Measurements from ENCODE around the gene TEDC2. TPM values are rescaled to one million over a fixed set of nuclear protein-coding genes. Genes with fewer than 3 reads are reported as not detected.
A peak's percentile ranks its signal among the peaks of the same experiment; 100 is the strongest.

TEDC2 gene
- polyA plus RNA-seq, 2 of the 4 experiments (the other 2 are of a cell fraction) = 9.5 to 22.6 TPM

DNA sequence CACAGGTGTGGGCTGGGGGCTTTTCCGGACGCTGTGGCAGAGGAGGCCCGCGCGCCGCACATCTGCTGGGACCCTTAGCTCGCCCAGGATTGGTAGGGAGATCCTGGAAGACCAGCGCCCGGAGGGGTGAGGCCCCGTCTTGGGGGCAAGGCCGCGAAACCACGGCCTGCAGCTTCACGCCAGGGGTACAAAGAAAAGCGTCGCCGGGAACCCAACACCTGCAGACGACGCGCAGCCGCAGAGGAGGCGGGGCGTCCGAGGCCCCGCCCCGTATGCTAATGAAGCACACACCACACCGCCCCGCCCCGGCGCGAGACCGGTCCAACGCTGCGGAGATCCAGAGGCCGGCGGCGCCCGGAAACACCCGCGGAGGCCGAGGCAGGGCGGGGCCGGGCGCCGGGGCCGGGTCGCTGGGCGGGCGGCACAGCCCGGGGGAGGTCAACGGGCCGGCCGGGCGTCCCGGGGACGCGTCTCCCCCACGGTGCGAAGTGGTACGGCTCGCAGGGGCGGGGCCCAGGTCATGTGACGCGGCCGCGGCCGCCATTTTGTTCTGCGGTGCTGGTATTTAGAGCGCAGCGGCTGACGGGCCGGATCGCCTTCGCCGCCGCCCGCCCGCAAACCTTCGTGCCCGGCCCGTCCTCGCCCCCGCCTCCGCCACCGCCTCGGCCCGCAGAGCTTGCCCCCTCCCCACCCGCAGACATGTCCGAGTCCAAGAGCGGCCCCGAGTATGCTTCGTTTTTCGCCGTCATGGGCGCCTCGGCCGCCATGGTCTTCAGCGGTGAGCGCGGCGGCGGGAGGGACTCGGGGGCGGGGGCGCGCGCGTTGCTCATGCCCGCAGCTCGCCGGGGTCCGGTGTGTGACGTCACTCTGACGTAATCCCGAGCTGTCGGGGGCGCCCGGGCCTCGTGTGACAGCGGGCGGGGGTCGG is 53.8 kb downstream of the TEDC2 start, which contains the start of gene ATP6V0C (continued):
- TF ChIP-seq, protein P1, sequence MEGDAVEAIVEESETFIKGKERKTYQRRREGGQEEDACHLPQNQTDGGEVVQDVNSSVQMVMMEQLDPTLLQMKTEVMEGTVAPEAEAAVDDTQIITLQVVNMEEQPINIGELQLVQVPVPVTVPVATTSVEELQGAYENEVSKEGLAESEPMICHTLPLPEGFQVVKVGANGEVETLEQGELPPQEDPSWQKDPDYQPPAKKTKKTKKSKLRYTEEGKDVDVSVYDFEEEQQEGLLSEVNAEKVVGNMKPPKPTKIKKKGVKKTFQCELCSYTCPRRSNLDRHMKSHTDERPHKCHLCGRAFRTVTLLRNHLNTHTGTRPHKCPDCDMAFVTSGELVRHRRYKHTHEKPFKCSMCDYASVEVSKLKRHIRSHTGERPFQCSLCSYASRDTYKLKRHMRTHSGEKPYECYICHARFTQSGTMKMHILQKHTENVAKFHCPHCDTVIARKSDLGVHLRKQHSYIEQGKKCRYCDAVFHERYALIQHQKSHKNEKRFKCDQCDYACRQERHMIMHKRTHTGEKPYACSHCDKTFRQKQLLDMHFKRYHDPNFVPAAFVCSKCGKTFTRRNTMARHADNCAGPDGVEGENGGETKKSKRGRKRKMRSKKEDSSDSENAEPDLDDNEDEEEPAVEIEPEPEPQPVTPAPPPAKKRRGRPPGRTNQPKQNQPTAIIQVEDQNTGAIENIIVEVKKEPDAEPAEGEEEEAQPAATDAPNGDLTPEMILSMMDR (IDR thresholded peaks at IDR 0.05) = no peak
- TF ChIP-seq, protein P2, sequence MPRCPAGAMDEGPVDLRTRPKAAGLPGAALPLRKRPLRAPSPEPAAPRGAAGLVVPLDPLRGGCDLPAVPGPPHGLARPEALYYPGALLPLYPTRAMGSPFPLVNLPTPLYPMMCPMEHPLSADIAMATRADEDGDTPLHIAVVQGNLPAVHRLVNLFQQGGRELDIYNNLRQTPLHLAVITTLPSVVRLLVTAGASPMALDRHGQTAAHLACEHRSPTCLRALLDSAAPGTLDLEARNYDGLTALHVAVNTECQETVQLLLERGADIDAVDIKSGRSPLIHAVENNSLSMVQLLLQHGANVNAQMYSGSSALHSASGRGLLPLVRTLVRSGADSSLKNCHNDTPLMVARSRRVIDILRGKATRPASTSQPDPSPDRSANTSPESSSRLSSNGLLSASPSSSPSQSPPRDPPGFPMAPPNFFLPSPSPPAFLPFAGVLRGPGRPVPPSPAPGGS (IDR thresholded peaks at IDR 0.05) = peak; percentile 87; the same call in 2 of the 3 replicates
- TF ChIP-seq MAZ (IDR thresholded peaks at IDR 0.05; ENCODE audit: borderline replicate concordance, low read depth, low read length) (no peak), HOXB13 (CRISPR knock-in tag; IDR thresholded peaks at IDR 0.05; ENCODE audit: low read depth) (no peak), JUN (IDR thresholded peaks at IDR 0.05) (peak; percentile 64 to 94; a peak in 3 of 5 replicates), NPAS2 (CRISPR knock-in tag; IDR thresholded peaks at IDR 0.05; ENCODE audit: borderline replicate concordance) (no peak), CBX2 (IDR thresholded peaks at IDR 0.05; ENCODE audit: borderline replicate concordance, low read depth) (no peak), CHD2 (IDR thresholded peaks at IDR 0.05; ENCODE audit: low read length, partially characterized antibody) (no peak), MAFK (IDR thresholded peaks at IDR 0.05; ENCODE audit: partially characterized antibody) (no peak), SREBF2 (IDR thresholded peaks at IDR 0.05) (no peak), ZNF302 (CRISPR knock-in tag; IDR thresholded peaks at IDR 0.05) (no peak), RARB (CRISPR knock-in tag; IDR thresholded peaks at IDR 0.05) (no peak), EP300 (IDR thresholded peaks at IDR 0.05) (no peak), HDAC2 (IDR thresholded peaks at IDR 0.05) (no peak), EHF (CRISPR knock-in tag; IDR thresholded peaks at IDR 0.05) (no peak), TFCP2L1 (CRISPR knock-in tag; IDR thresholded peaks at IDR 0.05) (no peak), FOXS1 (CRISPR knock-in tag; IDR thresholded peaks at IDR 0.05) (no peak), HEYL (CRISPR knock-in tag; IDR thresholded peaks at IDR 0.05) (no peak), BHLHE40 (IDR thresholded peaks at IDR 0.05; ENCODE audit: low read depth, low read length) (peak; percentile 66), NFE2L2 (conservative IDR thresholded peaks at IDR 0.05; ENCODE audit: low read length) (no peak), FOSL2 (IDR thresholded peaks at IDR 0.05) (no peak), FOSL2 (CRISPR knock-in tag; IDR thresholded peaks at IDR 0.05) (peak; percentile 26; the same call in 1 of the 2 replicates), CBX8 (IDR thresholded peaks at IDR 0.05) (no peak), FOSB (CRISPR knock-in tag; IDR thresholded peaks at IDR 0.05) (no peak), ZC3H11A (IDR thresholded peaks at IDR 0.05) (no peak), HOXA7 (CRISPR knock-in tag; IDR thresholded peaks at IDR 0.05) (no peak), NR3C1 (IDR thresholded peaks at IDR 0.05) (no peak)
- TF ChIP-seq, protein P3, sequence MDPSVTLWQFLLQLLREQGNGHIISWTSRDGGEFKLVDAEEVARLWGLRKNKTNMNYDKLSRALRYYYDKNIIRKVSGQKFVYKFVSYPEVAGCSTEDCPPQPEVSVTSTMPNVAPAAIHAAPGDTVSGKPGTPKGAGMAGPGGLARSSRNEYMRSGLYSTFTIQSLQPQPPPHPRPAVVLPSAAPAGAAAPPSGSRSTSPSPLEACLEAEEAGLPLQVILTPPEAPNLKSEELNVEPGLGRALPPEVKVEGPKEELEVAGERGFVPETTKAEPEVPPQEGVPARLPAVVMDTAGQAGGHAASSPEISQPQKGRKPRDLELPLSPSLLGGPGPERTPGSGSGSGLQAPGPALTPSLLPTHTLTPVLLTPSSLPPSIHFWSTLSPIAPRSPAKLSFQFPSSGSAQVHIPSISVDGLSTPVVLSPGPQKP (IDR thresholded peaks at IDR 0.05; ENCODE audit: low read depth, low read length) = no peak
- TF ChIP-seq, protein P4, sequence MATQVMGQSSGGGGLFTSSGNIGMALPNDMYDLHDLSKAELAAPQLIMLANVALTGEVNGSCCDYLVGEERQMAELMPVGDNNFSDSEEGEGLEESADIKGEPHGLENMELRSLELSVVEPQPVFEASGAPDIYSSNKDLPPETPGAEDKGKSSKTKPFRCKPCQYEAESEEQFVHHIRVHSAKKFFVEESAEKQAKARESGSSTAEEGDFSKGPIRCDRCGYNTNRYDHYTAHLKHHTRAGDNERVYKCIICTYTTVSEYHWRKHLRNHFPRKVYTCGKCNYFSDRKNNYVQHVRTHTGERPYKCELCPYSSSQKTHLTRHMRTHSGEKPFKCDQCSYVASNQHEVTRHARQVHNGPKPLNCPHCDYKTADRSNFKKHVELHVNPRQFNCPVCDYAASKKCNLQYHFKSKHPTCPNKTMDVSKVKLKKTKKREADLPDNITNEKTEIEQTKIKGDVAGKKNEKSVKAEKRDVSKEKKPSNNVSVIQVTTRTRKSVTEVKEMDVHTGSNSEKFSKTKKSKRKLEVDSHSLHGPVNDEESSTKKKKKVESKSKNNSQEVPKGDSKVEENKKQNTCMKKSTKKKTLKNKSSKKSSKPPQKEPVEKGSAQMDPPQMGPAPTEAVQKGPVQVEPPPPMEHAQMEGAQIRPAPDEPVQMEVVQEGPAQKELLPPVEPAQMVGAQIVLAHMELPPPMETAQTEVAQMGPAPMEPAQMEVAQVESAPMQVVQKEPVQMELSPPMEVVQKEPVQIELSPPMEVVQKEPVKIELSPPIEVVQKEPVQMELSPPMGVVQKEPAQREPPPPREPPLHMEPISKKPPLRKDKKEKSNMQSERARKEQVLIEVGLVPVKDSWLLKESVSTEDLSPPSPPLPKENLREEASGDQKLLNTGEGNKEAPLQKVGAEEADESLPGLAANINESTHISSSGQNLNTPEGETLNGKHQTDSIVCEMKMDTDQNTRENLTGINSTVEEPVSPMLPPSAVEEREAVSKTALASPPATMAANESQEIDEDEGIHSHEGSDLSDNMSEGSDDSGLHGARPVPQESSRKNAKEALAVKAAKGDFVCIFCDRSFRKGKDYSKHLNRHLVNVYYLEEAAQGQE (IDR thresholded peaks at IDR 0.05) = no peak
- TF ChIP-seq, protein P5, sequence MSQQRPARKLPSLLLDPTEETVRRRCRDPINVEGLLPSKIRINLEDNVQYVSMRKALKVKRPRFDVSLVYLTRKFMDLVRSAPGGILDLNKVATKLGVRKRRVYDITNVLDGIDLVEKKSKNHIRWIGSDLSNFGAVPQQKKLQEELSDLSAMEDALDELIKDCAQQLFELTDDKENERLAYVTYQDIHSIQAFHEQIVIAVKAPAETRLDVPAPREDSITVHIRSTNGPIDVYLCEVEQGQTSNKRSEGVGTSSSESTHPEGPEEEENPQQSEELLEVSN (IDR thresholded peaks at IDR 0.05; ENCODE audit: borderline replicate concordance, low read depth) = peak; percentile 68
- TF ChIP-seq, protein P6, sequence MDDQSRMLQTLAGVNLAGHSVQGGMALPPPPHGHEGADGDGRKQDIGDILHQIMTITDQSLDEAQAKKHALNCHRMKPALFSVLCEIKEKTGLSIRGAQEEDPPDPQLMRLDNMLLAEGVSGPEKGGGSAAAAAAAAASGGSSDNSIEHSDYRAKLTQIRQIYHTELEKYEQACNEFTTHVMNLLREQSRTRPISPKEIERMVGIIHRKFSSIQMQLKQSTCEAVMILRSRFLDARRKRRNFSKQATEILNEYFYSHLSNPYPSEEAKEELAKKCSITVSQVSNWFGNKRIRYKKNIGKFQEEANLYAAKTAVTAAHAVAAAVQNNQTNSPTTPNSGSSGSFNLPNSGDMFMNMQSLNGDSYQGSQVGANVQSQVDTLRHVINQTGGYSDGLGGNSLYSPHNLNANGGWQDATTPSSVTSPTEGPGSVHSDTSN (IDR thresholded peaks at IDR 0.05) = no peak
- TF ChIP-seq, protein P7, sequence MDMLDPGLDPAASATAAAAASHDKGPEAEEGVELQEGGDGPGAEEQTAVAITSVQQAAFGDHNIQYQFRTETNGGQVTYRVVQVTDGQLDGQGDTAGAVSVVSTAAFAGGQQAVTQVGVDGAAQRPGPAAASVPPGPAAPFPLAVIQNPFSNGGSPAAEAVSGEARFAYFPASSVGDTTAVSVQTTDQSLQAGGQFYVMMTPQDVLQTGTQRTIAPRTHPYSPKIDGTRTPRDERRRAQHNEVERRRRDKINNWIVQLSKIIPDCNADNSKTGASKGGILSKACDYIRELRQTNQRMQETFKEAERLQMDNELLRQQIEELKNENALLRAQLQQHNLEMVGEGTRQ (IDR thresholded peaks at IDR 0.05) = peak; percentile 78
- TF ChIP-seq, protein P8, sequence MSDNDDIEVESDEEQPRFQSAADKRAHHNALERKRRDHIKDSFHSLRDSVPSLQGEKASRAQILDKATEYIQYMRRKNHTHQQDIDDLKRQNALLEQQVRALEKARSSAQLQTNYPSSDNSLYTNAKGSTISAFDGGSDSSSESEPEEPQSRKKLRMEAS (IDR thresholded peaks at IDR 0.05) = peak; percentile 69
